Measurements from ENCODE around the gene PTPRM. TPM values are rescaled to one million over a fixed set of nuclear protein-coding genes. Genes with fewer than 3 reads are reported as not detected.

Gene PTPRM
- total RNA-seq, 1 experiment from 2014 or later, result 6.2 TPM

DNA sequence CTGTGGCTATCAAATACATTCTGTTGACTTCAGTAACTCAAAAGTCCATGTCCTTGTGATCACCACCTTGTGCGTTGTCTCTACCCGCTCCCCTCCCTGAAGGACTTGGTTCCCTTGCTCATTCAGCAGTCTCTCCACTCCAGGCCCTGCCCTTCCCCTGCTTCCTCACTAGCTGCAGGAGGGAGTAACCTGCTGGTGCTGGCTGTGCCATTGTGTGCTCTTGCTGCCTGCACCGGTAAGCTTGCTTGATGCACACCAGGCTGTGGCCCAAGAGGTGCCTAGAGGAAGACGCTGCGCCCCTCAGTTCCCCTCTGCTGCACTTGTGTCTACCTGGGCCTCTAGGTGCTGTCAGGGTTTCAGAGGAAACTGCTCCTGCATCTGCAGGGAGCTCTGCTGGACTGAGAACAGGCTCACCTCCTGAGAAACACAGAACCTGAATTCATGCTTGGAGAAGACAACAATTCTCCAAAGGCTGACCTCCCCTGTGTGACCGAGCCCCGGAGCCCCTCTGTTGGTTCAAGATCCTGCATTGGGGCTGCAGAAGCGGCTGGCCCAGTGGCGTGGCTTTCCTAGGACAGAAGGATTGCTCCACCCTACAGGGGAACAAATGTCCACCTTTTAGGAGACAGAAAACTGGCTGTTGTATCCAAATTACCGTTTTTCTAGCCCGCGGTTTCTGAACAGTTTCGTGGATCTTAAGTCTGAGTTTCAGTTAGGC lies 33.6 kb downstream of the PTPRM start:
- Histone ChIP-seq H4K5ac (ENCODE audit: insufficient read length, low read depth, low read length) (no peak overlapping the region), H3K23me2 (ENCODE audit: insufficient read length, low read depth, low read length, poor library complexity, severe bottlenecking) (no peaks in the 10 kb centered on the region), H3K4me2 (ENCODE audit: insufficient read depth, insufficient read length, low read length) (no peak overlapping the region), H2AFZ (ENCODE audit: low read length) (no peak overlapping the region), H2BK15ac (ENCODE audit: low read depth, low read length) (no peak overlapping the region), H3K23ac (ENCODE audit: insufficient read length, low read depth, low read length) (no peak overlapping the region), H3K9ac (ENCODE audit: extremely low read depth, insufficient read length, low read length) (no peak overlapping the region), H3K27me3 (ENCODE audit: insufficient read depth, low read length) (no peaks in the 10 kb centered on the region), H3K4ac (ENCODE audit: low read depth, low read length) (no peak overlapping the region), H2BK12ac (ENCODE audit: insufficient read length, low read depth, low read length) (no peak overlapping the region), H4K8ac (replicated peaks; ENCODE audit: insufficient read length, low read depth, low read length) (no peak overlapping the region), H3K56ac (ENCODE audit: insufficient read length, low read depth, low read length) (no peak overlapping the region), H3K18ac (ENCODE audit: insufficient read length, low read depth, low read length) (no peak overlapping the region), H3K14ac (ENCODE audit: insufficient read depth, low read length) (peak overlapping the region; percentile 32; the same call in 1 of the 2 replicates), H2BK120ac (ENCODE audit: low read depth, low read length, poor library complexity, severe bottlenecking) (no peak overlapping the region), H3K27ac (ENCODE audit: insufficient read length, low read depth, low read length) (no peak overlapping the region), H2BK5ac (ENCODE audit: insufficient read length, low read length) (no peak overlapping the region), H2AK5ac (ENCODE audit: insufficient read length, low read length) (no peak overlapping the region), H2BK20ac (ENCODE audit: low read depth, low read length, poor library complexity, severe bottlenecking) (no peak overlapping the region), H4K20me1 (ENCODE audit: control insufficient read depth, insufficient read depth, insufficient read length) (no peaks in the 10 kb centered on the region), H3K9me3 (ENCODE audit: control insufficient read depth, low read depth, low read length) (no peaks in the 10 kb centered on the region), H4K91ac (ENCODE audit: insufficient read length, low read depth, low read length) (no peak overlapping the region), H3K4me1 (ENCODE audit: insufficient read depth, low read length) (peaks cover 6% of the 10 kb centered on the region; the same call in 1 of the 2 replicates), H3K79me2 (ENCODE audit: insufficient read depth, low read length) (no peaks in the 10 kb centered on the region), H3K79me1 (ENCODE audit: insufficient read depth, low read depth, low read length, poor library complexity, severe bottlenecking) (no peaks in the 10 kb centered on the region), H3T11ph (ENCODE audit: low read length) (no peak overlapping the region)
- Mint-ChIP-seq H3K27ac (peak overlapping the region in 2 of 3 experiments; percentile 55 to 78; a peak in 3 of 7 replicates), H3K27me3 (ENCODE audit: low read depth) (no peaks in the 10 kb centered on the region), H3K36me3 (ENCODE audit: insufficient read depth in 1 of 3, low read depth in 3 of 3) (no peaks in the 10 kb centered on the region), H3K4me3 (no peak overlapping the region), H3K4me1 (peaks cover 37 to 45% of the 10 kb centered on the region in 2 experiments), H3K9me3 (no peaks in the 10 kb centered on the region; a peak in 1 of 5 replicates)
- no peak for TF ChIP-seq CTCF (conservative IDR thresholded peaks at IDR 0.05)
- no CpG with 5 or more reads among the region's 13 CpGs for WGBS (ENCODE audit: extremely low coverage, insufficient read length, low lambda C conversion rate)
- no peak for DNase-seq
